ENCODE measurements around the gene GSE1.
A peak's percentile ranks its signal among the peaks of the same experiment; 100 is the strongest.

Gene GSE1

GRCh38 chr16:85710732-85711131, 97.6 kb downstream of the GSE1 start:
- no peak for DNase-seq

- no peak for DNase-seq
Observed at GRCh38 chr16:85711982-85712587, 99.0 kb downstream of the GSE1 start.

- DNase-seq: peak in 1 of 2 experiments; percentile 19
Observed at GRCh38 chr16:85712801-85713200, 99.7 kb downstream of the GSE1 start.

DNA sequence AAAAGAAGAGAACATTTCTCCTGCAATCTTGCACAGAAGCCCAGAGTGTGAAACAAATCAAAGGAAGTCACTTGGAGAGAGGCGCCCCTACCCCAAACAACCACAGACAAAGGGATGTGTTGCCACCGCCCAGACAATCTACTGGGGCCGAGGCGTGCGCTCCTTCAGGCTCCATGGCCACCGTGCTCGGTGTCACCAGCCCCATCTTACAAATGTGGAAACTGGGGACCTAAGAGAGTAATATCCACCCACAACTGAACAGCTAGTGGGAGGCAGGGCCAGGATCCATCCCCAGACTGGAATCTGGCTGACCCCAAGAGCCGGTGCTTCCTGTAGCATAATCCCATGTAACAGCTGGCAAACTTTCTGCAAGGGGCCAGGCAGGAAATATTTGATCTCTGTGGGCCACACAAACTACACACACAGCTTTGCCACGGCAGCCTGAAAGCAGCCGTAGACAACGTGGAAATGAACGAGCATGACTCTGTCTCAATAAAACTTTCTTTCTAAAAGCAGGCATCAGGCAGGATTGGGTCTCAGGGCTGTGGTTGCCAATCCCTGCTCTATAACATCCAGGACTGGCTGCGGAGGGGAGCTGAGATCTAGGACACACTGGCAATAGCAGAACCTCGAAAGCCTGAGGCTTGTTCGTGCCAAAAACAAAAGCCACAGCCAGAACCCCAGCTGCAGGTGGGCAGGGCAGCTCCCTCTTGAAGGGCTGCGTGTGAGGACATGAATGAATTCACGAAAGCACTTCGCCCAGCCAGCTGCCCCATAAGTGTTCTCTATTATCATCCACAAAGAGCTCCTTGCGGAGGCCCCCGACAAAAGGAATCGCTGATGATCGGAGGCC, 102.3 kb downstream of the GSE1 start:
- DNase-seq: peak; percentile 23 to 60

GRCh38 chr16:85716022-85716679, 103.0 kb downstream of the GSE1 start:
- no peak for DNase-seq

DNA sequence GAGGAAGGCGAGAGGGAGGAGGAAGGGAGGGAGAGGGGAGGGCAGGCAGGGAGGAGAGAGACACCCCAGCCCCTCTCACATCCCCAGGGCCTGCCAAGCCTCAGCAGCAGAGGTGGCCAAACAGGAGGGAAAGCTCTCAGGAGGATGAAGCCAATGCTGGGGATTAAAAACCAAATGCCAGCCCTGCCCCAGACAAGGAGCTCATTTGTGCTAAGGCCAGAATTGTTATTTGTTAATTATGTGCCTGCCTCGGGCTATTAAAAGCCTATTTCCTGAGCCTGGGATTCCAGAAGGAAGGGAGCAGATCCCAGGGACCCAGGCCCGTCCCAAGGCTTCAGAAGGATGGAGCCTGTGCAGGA, 103.5 kb downstream of the GSE1 start:
- DNase-seq: no peak

GRCh38 chr16:85717393-85718152, 104.5 kb downstream of the GSE1 start:
- peak; percentile 52 to 64 for DNase-seq

DNA sequence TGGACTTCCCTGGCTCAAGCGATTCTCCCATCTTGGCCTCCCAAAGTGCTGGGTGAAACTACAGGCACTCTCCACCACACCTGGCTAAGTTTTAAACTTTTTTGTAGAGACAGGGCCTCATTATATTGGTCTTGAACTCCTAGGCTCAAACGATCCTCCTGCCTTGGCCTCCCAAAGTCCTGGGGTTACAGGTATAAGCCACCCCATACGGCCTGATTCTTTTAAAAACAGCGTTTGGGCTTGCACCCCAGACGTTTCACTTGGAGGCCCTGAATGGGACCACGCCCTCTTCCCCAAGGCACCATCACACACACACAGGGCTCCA, 105.0 kb downstream of the GSE1 start:
- DNase-seq: no peak

DNA sequence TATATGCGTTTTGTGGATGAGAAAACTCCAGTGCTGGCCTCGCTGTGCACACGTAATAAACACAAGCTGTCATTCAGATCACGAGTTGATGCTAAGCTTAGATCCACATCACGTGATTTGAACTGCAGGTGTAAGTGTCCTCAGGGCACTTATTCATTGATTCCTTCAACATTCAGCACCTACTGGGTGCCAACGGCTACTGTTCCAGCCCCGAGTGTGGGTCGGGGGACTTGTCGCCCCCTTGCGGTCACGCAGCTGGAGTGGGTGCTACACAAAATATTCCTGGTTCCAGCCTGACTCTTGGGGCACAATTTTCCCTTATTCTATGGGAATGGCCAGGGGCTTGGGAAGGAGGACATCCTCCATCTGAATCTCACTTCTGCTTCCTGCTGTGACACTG, 105.6 kb downstream of the GSE1 start:
- no peak for DNase-seq

GRCh38 chr16:85719605-85720301, 106.6 kb downstream of the GSE1 start:
- no peak for DNase-seq

- DNase-seq: no peak
Observed at GRCh38 chr16:85720302-85720637, 107.1 kb downstream of the GSE1 start.

- DNase-seq: no peak
Observed at GRCh38 chr16:85722128-85722893, 109.2 kb downstream of the GSE1 start.

GRCh38 chr16:85724126-85724879, 111.2 kb downstream of the GSE1 start:
- DNase-seq: no peak

- DNase-seq: no peak
Observed at GRCh38 chr16:85724936-85725335, 111.8 kb downstream of the GSE1 start.
